Stimulated activated naive CD8-positive, alpha-beta T cell treated with anti-CD3 and anti-CD28 coated beads, Interleukin-15, Interleukin-2, amounts not matched to agents 100 U/mL and 50 U/mL, for 24 hours (primary cell): ENCODE data around the gene OR2J1.
"Not testable (repeated sequence)": the region's sequence is repeated elsewhere in the genome, so short reads cannot be mapped to it uniquely, and the experiment has no call there.

Experiments
- ATAC-seq: fragments of 150-1000 bp; cut with Tn5 transposase; one replicate; pipeline ENCODE4 v1.10.0; 2021
- DNase-seq: peaks from one replicate; pipeline ENCODE4 v3.0.0; 2021

OR2J1 gene

GRCh38 chr6:29099190-29099589 is at the start of gene OR2J1:
Gene OR2J1, plus strand, starts transcription at chr6:29099490. Its CDS starts 1,453 bp downstream, at chr6:29100943.
- no peak for ATAC-seq

GRCh38 chr6:29051680-29052079 is 47.6 kb upstream of the OR2J1 start:
- DNase-seq: no peak
- ATAC-seq: no peak

More at GRCh38 chr6:29099190-29099589, at the start of gene OR2J1:
- DNase-seq: no peak

- no peak for ATAC-seq
- peak; percentile 5 for DNase-seq
Measured at GRCh38 chr6:29071831-29072723, 27.2 kb upstream of the OR2J1 start.

GRCh38 chr6:29079203-29079602 is 20.1 kb upstream of the OR2J1 start:
- no peak for ATAC-seq
- DNase-seq: no peak

GRCh38 chr6:29081312-29081711 is 18.0 kb upstream of the OR2J1 start:
- ATAC-seq (no peak), DNase-seq (no peak)

- no peak for ATAC-seq
Measured at GRCh38 chr6:29082457-29082856, 16.8 kb upstream of the OR2J1 start.

GRCh38 chr6:29087213-29087612 is 12.1 kb upstream of the OR2J1 start, which contains the start of gene OR2B3:
Gene OR2B3, minus strand, starts transcription at chr6:29087313. Its CDS starts 65 bp downstream, at chr6:29087248.
- ATAC-seq (no peak), DNase-seq (no peak)

More at GRCh38 chr6:29082457-29082856, 16.8 kb upstream of the OR2J1 start:
- no peak for DNase-seq

- DNase-seq (no peak), ATAC-seq (no peak)
Measured at GRCh38 chr6:29092957-29093356, 6.3 kb upstream of the OR2J1 start.

GRCh38 chr6:29097803-29098202 is 1.5 kb upstream of the OR2J1 start:
- no peak for ATAC-seq
- no peak for DNase-seq

- ATAC-seq (no peak), DNase-seq (no peak)
Measured at GRCh38 chr6:29107758-29108157, 8.5 kb downstream of the OR2J1 start, which contains the start of gene OR2J3. Gene OR2J3, plus strand, starts transcription at chr6:29108058. Its CDS starts 3,833 bp downstream, at chr6:29111891.

- DNase-seq (no peak), ATAC-seq (no peak)
Measured at GRCh38 chr6:29112135-29112534, 12.8 kb downstream of the OR2J1 start.

GRCh38 chr6:29114964-29115363 is 15.7 kb downstream of the OR2J1 start:
- not testable (repeated sequence) for DNase-seq, ATAC-seq

- DNase-seq (no peak), ATAC-seq (no peak)
Measured at GRCh38 chr6:29129326-29130012, 30.2 kb downstream of the OR2J1 start.

GRCh38 chr6:29130644-29131043 is 31.4 kb downstream of the OR2J1 start:
- ATAC-seq (no peak), DNase-seq (no peak)

- DNase-seq: no peak
- ATAC-seq: no peak
Measured at GRCh38 chr6:29131691-29132090, 32.4 kb downstream of the OR2J1 start.

- ATAC-seq (no peak), DNase-seq (no peak)
Measured at GRCh38 chr6:29137724-29138123, 38.4 kb downstream of the OR2J1 start.

- DNase-seq (no peak), ATAC-seq (no peak)
Measured at GRCh38 chr6:29141606-29142005, 42.3 kb downstream of the OR2J1 start.

GRCh38 chr6:29142309-29142708 is 43.0 kb downstream of the OR2J1 start:
- DNase-seq (no peak), ATAC-seq (no peak)

GRCh38 chr6:29146179-29146578 is 46.9 kb downstream of the OR2J1 start:
- DNase-seq (no peak), ATAC-seq (no peak)

GRCh38 chr6:29147074-29147473 is 47.8 kb downstream of the OR2J1 start:
- DNase-seq: no peak

GRCh38 chr6:29149444-29149843 is 50.2 kb downstream of the OR2J1 start:
- DNase-seq, ATAC-seq: not testable (repeated sequence)

More at GRCh38 chr6:29147074-29147473, 47.8 kb downstream of the OR2J1 start:
- no peak for ATAC-seq
